Measurements from ENCODE around the gene ZNF774.
"Not testable (repeated sequence)": the region's sequence is repeated elsewhere in the genome, so short reads cannot be mapped to it uniquely, and the experiment has no call there.

ZNF774 gene

DNA sequence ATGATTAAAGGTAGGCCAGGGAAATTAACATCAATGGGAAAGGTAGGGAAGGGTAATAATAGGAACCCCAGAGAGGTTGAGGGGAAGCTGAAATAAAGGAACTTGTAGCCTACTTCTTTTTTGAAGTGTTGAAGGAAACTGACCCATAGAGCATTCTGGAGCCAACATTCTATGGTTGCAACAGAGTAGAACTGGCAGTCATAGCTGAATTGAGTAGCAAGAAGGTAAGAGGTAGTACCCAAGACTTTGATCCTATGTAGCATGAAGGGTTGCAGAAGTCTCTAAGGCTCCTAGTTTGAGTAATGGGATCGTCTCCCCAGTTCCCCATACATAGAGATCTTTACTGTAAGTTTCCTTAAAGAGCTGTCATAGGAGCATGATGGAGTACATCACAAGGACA is 7.4 kb upstream of the ZNF774 start:
- H3K27ac ChIP-seq: no peak overlapping the region
- no peak for TF ChIP-seq ZFX (IDR thresholded peaks at IDR 0.05; ENCODE audit: borderline replicate concordance)
- TF ChIP-seq, protein P1, sequence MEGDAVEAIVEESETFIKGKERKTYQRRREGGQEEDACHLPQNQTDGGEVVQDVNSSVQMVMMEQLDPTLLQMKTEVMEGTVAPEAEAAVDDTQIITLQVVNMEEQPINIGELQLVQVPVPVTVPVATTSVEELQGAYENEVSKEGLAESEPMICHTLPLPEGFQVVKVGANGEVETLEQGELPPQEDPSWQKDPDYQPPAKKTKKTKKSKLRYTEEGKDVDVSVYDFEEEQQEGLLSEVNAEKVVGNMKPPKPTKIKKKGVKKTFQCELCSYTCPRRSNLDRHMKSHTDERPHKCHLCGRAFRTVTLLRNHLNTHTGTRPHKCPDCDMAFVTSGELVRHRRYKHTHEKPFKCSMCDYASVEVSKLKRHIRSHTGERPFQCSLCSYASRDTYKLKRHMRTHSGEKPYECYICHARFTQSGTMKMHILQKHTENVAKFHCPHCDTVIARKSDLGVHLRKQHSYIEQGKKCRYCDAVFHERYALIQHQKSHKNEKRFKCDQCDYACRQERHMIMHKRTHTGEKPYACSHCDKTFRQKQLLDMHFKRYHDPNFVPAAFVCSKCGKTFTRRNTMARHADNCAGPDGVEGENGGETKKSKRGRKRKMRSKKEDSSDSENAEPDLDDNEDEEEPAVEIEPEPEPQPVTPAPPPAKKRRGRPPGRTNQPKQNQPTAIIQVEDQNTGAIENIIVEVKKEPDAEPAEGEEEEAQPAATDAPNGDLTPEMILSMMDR (IDR thresholded peaks at IDR 0.05): no peak

DNA sequence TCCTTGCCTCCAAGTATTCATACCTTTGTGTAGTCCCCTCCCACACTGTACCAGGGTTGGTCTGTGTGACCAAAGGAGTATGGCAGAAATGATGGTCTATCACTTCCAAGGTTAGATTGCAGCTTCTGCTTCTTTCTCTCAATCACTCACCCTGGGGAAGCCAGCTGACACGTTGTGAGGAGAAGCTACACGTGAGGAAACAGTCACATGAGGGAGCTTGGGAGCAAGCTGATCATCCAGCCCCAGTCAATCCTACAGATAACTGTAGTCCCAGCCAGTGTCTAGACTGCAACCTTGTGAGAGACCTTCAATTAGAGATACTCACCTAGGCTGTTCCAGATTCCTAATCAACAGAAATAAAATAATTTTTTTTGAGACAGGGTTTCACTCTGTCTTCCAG is 6.2 kb upstream of the ZNF774 start:
- no peak overlapping the region for H3K27ac ChIP-seq
- TF ChIP-seq, protein P1 (IDR thresholded peaks at IDR 0.05): no peak
- no peak for TF ChIP-seq ZFX (IDR thresholded peaks at IDR 0.05; ENCODE audit: borderline replicate concordance)

DNA sequence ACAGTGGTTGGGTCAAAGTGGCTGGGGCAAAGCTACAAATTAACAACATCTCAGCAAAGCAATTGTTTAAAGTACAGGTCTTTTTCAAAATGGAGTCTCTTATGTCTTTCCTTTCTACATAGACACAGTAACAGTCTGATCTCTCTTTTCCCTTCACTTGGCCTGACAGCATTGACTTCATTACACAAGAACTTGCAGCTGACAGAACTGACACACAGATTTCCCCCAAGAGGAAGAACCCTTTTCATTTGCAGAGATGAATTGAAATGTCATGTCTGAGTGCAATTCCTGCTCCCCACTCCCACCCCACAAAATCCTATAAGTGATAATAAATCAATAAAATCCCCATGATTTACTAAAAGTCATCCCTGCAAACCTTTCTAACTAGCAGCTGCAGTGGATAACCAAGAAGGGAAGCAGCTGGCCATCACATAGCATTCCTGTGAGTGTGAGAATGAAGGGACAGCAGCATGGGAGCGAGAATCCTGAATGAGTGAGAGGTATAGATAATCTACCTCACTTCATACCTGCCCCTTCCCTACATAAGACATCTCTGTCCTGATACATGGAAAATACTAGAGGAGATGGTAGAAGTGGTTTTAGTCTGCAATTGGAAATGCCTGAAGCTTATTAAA is 4.5 kb upstream of the ZNF774 start:
- H3K27ac ChIP-seq: not testable (repeated sequence)

DNA sequence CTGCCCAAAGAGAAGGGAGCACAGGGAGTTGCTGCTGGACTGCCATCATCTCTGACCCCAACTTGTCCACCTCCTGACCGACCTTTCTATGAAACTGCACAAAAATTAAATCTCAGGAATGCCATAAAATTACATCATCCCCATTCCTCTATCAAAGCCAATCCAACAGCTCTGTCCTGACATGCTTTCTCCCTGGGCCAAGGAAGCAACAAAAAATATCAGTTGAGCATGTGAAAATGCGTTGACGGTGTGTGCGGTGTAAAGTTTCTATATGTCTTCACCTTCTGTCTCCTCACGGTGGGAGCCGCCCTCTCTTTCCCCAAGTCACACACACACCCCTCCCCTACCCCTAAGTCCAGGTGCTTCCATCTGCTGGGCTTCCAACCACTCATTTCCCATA is 3.6 kb upstream of the ZNF774 start:
- no peak overlapping the region for H3K27ac ChIP-seq
- TF ChIP-seq ZFX (IDR thresholded peaks at IDR 0.05; ENCODE audit: borderline replicate concordance): no peak
- TF ChIP-seq, protein P1 (IDR thresholded peaks at IDR 0.05): no peak

DNA sequence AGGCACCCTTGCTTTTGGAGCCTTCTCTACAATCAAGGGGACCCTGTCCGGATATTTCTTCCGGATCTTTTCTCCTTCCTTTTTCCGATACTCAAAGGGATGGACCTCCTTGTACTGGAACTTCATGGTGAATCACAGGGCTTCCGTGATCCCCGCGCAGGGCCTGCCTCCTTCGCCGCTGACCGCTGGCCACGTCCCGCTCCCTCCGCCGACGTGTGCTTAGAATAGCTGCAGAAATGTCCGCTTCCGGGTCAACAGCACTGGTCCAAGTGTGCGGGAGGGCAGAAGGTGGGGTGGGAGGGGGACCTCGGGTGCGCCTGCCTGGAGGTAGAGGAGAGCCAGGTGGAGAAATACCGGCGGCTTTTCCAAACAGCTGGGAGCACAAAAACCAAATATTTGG is 3.0 kb upstream of the ZNF774 start:
- TF ChIP-seq ZFX (IDR thresholded peaks at IDR 0.05; ENCODE audit: borderline replicate concordance): no peak

DNA sequence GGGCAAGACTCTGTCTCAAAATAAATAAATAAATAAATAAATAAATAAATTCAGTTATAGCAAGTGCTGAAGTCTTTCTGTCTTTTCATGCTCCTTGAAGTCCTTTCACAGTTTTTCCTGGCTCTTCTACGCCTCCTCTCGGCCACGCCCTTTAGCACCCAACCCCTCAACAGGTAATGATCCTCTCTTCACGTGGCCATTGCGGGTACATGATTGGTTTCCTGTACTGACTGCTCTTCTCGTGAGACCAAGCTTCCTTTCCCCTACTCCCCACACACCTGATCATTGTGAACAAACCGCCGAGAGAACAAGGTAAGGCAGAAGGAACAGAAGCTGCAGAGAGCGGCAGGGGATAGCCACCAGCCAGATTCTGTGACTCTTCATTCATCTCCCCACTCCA is 2.3 kb upstream of the ZNF774 start:
- no peak for TF ChIP-seq ZFX (IDR thresholded peaks at IDR 0.05; ENCODE audit: borderline replicate concordance)
- TF ChIP-seq, protein P1 (IDR thresholded peaks at IDR 0.05): no peak

More for the DNA sequence above, 3.0 kb upstream of the ZNF774 start:
- no peak overlapping the region for H3K27ac ChIP-seq

DNA sequence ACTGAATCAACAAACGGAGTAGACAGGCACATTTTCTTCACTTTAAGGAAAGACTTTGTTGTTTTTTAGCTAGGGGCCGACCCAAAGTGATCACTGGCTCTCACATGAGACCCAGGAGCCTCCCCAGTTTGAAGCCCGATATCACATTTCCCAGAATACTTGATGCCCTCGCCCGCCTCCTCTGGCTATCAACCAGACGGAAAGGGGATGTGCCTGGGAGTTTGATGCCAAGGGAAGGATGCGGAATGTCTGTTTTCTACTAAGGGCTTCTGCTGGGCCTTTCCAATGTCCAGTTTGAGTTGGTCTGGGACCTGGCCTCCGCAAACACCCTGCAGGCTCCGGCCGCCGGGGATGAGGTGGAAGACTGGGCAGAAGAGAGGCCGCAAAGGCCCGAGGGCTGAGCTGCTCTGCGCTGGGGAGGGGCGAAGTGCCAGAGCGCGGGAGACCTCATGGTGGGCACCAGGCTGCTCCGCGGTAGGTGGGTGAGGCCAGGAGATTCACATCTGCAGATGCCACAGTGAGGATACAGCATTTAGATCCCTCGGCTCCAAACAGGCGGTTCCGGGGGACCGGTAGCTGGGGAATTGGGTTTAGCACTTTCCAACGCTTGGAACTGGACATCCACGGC is 491 bp upstream of the ZNF774 start:
- TF ChIP-seq, protein P1 (IDR thresholded peaks at IDR 0.05): no peak
- TF ChIP-seq ZFX (IDR thresholded peaks at IDR 0.05; ENCODE audit: borderline replicate concordance): no peak
- no peak overlapping the region for H3K27ac ChIP-seq

More for the DNA sequence above, 2.3 kb upstream of the ZNF774 start:
- H3K27ac ChIP-seq: no peak overlapping the region

DNA sequence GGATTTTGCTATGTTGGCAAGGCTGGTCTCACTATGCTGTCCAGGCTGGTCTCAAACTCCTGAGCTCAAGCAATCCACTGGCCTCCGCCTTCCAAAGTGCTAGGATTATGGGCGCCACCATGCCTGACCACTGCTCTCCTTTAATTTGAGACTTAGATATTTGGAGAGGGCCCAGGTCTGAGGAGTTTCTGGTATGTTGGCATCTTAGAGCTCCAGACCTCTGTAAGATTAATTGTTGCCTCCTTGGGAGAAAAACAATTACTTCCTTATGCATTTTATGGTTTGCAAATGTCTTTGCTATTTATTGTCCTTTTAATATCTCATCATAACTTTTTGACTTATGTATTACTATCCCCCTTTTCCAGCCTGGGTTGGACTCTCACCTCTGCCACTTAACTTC is 2.9 kb downstream of the ZNF774 start:
- no peak overlapping the region for H3K27ac ChIP-seq
- no peak for TF ChIP-seq ZFX (IDR thresholded peaks at IDR 0.05; ENCODE audit: borderline replicate concordance)
- TF ChIP-seq, protein P1 (IDR thresholded peaks at IDR 0.05): no peak
